GM18502 (cell line): Measurements from ENCODE around the gene DUS1L.

ENCODE experiments used
- ATAC-seq: cut with Tn5 transposase; IDR thresholded peaks from one replicate; pipeline ENCODE4 v1.9.1; 2021; ENCODE audit warnings: mild to moderate bottlenecking; ENCODE audit not compliant: unreplicated experiment, poor library complexity

The DUS1L gene

GRCh38 chr17:82065638-82066303, at the start of gene DUS1L:
Gene DUS1L (minus strand): TSS chr17:82065804. CDS start chr17:82065059, 745 bp downstream.
- peak; percentile 74 for ATAC-seq

GRCh38 chr17:82114872-82115271, 49.3 kb upstream of the DUS1L start:
- ATAC-seq: no peak

GRCh38 chr17:82114447-82114846, 48.8 kb upstream of the DUS1L start:
- ATAC-seq: no peak

GRCh38 chr17:82113941-82114340, 48.3 kb upstream of the DUS1L start:
- no peak for ATAC-seq

- no peak for ATAC-seq
Observed at GRCh38 chr17:82113422-82113821, 47.8 kb upstream of the DUS1L start.

GRCh38 chr17:82112914-82113311, 47.3 kb upstream of the DUS1L start:
- no peak for ATAC-seq

- ATAC-seq: no peak
Observed at GRCh38 chr17:82112181-82112913, 46.7 kb upstream of the DUS1L start.

GRCh38 chr17:82110298-82110697, 44.7 kb upstream of the DUS1L start:
- no peak for ATAC-seq

- ATAC-seq: no peak
Observed at GRCh38 chr17:82108961-82109475, 43.4 kb upstream of the DUS1L start.

GRCh38 chr17:82108496-82108945, 42.9 kb upstream of the DUS1L start:
- no peak for ATAC-seq

- ATAC-seq: no peak
Observed at GRCh38 chr17:82108038-82108437, 42.4 kb upstream of the DUS1L start.

- ATAC-seq: no peak
Observed at GRCh38 chr17:82107341-82107860, 41.8 kb upstream of the DUS1L start.

GRCh38 chr17:82106688-82107305, 41.2 kb upstream of the DUS1L start:
- ATAC-seq: peak; percentile 7

GRCh38 chr17:82105882-82106687, 40.5 kb upstream of the DUS1L start:
- ATAC-seq: peak; percentile 85

GRCh38 chr17:82105417-82105881, 39.8 kb upstream of the DUS1L start:
- no peak for ATAC-seq

- no peak for ATAC-seq
Observed at GRCh38 chr17:82104797-82105416, 39.3 kb upstream of the DUS1L start.

- ATAC-seq: no peak
Observed at GRCh38 chr17:82103553-82104451, 38.2 kb upstream of the DUS1L start.
